ENCODE measurements around the gene TMEFF2. TPM values are rescaled to one million over a fixed set of nuclear protein-coding genes. Genes with fewer than 3 reads are reported as not detected.

TMEFF2 gene
- total RNA-seq, 1 donor from 2014 or later, result not detected

- Histone ChIP-seq H3K36me3 (no peaks in the 10 kb centered on the region), H3K9me3 (no peaks in the 10 kb centered on the region), H3K27ac (no peak overlapping the region), H3K4me3 (no peak overlapping the region), H3K4me1 (no peaks in the 10 kb centered on the region), H3K27me3 (no peaks in the 10 kb centered on the region)
- intact Hi-C loops (cut with DNase I), result no loop called here
- TF ChIP-seq CTCF (IDR thresholded peaks at IDR 0.05) (no peak), POLR2AphosphoS5 (IDR thresholded peaks at IDR 0.05; ENCODE audit: insufficient read depth in 1 of 2, low read depth in 1 of 2) (no peak), POLR2A (IDR thresholded peaks at IDR 0.05) (no peak)
- no peak for DNase-seq (ENCODE audit: extremely low spot score in 2 of 2)
These were observed 7.9 kb downstream of the TMEFF2 start for GRCh38 chr2:192186806-192187205.

GRCh38 chr2:192184349-192184748 lies 10.4 kb downstream of the TMEFF2 start:
- intact Hi-C loops (cut with DNase I), result no loop called here
- no peak overlapping the region for H3K4me3 ChIP-seq
- TF ChIP-seq POLR2A (IDR thresholded peaks at IDR 0.05) (no peak), CTCF (IDR thresholded peaks at IDR 0.05) (no peak), POLR2AphosphoS5 (IDR thresholded peaks at IDR 0.05; ENCODE audit: insufficient read depth in 1 of 2, low read depth in 1 of 2) (no peak)

GRCh38 chr2:192183296-192183695 lies 11.4 kb downstream of the TMEFF2 start:
- TF ChIP-seq POLR2AphosphoS5 (IDR thresholded peaks at IDR 0.05; ENCODE audit: insufficient read depth in 1 of 2, low read depth in 1 of 2) (no peak), CTCF (IDR thresholded peaks at IDR 0.05) (no peak), POLR2A (IDR thresholded peaks at IDR 0.05) (no peak)
- intact Hi-C loops (cut with DNase I), result no loop called here
- H3K27me3 ChIP-seq, result no peaks in the 10 kb centered on the region
- H3K4me3 ChIP-seq, result no peak overlapping the region
- H3K4me1 ChIP-seq, result no peaks in the 10 kb centered on the region
- H3K9me3 ChIP-seq, result no peaks in the 10 kb centered on the region
- no peak overlapping the region for H3K27ac ChIP-seq
- DNase-seq (ENCODE audit: extremely low spot score in 2 of 2), result no peak
- no peaks in the 10 kb centered on the region for H3K36me3 ChIP-seq

More at GRCh38 chr2:192184349-192184748, 10.4 kb downstream of the TMEFF2 start:
- Histone ChIP-seq H3K27me3 (no peaks in the 10 kb centered on the region), H3K4me1 (no peaks in the 10 kb centered on the region), H3K9me3 (no peaks in the 10 kb centered on the region), H3K36me3 (no peaks in the 10 kb centered on the region), H3K27ac (no peak overlapping the region)
- DNase-seq (ENCODE audit: extremely low spot score in 2 of 2), result no peak

GRCh38 chr2:192166946-192167345 lies 27.8 kb downstream of the TMEFF2 start:
- H3K27ac ChIP-seq, result no peak overlapping the region
- intact Hi-C loops (cut with DNase I), result loop anchor here (10.0 kb wide), 1 partner anchor 1002 kb away; no protein-coding TSS in a partner anchor

More at GRCh38 chr2:192166946-192167345, 27.8 kb downstream of the TMEFF2 start:
- Histone ChIP-seq H3K27me3 (no peaks in the 10 kb centered on the region), H3K4me3 (no peak overlapping the region), H3K9me3 (no peaks in the 10 kb centered on the region), H3K4me1 (peaks cover 4% of the 10 kb centered on the region), H3K36me3 (no peaks in the 10 kb centered on the region)
- TF ChIP-seq CTCF (IDR thresholded peaks at IDR 0.05) (no peak), POLR2AphosphoS5 (IDR thresholded peaks at IDR 0.05; ENCODE audit: insufficient read depth in 1 of 2, low read depth in 1 of 2) (no peak), POLR2A (IDR thresholded peaks at IDR 0.05) (no peak)
- no peak for DNase-seq (ENCODE audit: extremely low spot score in 2 of 2)
